Esophagus squamous epithelium (tissue), 4 donors: Measurements from ENCODE around the gene PRKAR1A.

Experiments used
- CTCF ChIP-seq, 6 experiments: fragments of 450-650 bp in 4 of 6; fragments of 200-600 bp in 2 of 6; sonication (generic) in 2 of 6; IDR thresholded peaks; one replicate each; pipeline ENCODE4 v1.5.1; 2016 to 2019; ENCODE audit warnings: antibody characterized with exemption in 6 of 6, mild to moderate bottlenecking in 4 of 6, moderate library complexity in 4 of 6
- POLR2A ChIP-seq, 4 donors: fragments of 450-650 bp; IDR thresholded peaks; one replicate each; pipeline ENCODE4 v1.6.1; 2017; ENCODE audit warnings: antibody characterized with exemption in 4 of 4, mild to moderate bottlenecking in 4 of 4, moderate library complexity in 3 of 4

- no peak for TF ChIP-seq CTCF (IDR thresholded peaks at IDR 0.05)
- TF ChIP-seq POLR2A (IDR thresholded peaks at IDR 0.05), result no peak
These were observed 67.1 kb downstream of the PRKAR1A start for GRCh38 chr17:68579194-68579927.
